WI38 (cell line): ENCODE measurements around the gene TMEM150B.

Experiments
- H3K4me3 ChIP-seq: 2 replicates; pipeline ENCODE4 v1.5.1; 2011; ENCODE audit warnings: low read depth, mild to moderate bottlenecking, control low read depth, low read length
- CTCF ChIP-seq: IDR thresholded peaks from 2 replicates; pipeline ENCODE4 v1.5.1; 2012; ENCODE audit warnings: low read depth, mild to moderate bottlenecking, control low read depth, low read length

TMEM150B gene

GRCh38 chr19:55325172-55325571 lies at the start of gene TMEM150B:
TMEM150B (minus strand) TSS chr19:55325341; CDS start chr19:55321036, 4,305 bp downstream.
- no peak for TF ChIP-seq CTCF
- no peak within 1 kb of the TSS for H3K4me3 ChIP-seq

GRCh38 chr19:55373993-55374757 lies 49.0 kb upstream of the TMEM150B start:
- no peak for TF ChIP-seq CTCF
- no peak overlapping the region for H3K4me3 ChIP-seq

- TF ChIP-seq CTCF: no peak
- no peak overlapping the region for H3K4me3 ChIP-seq
These were observed 48.3 kb upstream of the TMEM150B start for GRCh38 chr19:55373306-55373992.

- TF ChIP-seq CTCF: no peak
- H3K4me3 ChIP-seq: no peak overlapping the region
These were observed 47.4 kb upstream of the TMEM150B start for GRCh38 chr19:55372316-55373081.

- TF ChIP-seq CTCF: no peak
- peak within 1 kb of the TSS; percentile 86 for H3K4me3 ChIP-seq
These were observed 45.3 kb upstream of the TMEM150B start, which contains the start of gene IL11 for GRCh38 chr19:55370305-55370988. IL11 (minus strand) TSS chr19:55370463; CDS start chr19:55370310, 153 bp downstream.

- no peak for TF ChIP-seq CTCF
- peak overlapping the region; percentile 86 for H3K4me3 ChIP-seq
These were observed 44.6 kb upstream of the TMEM150B start for GRCh38 chr19:55369653-55370304.
